Endothelial cell of umbilical vein (primary cell): ENCODE data around the gene GIPR. TPM values are rescaled to one million over a fixed set of nuclear protein-coding genes. Genes with fewer than 3 reads are reported as not detected.

Source experiments
- BruUV-seq: library from RNA; stranded (reverse); fragments of 400-500 nt; replicated peaks from 2 replicates; lab custom pipeline; 2021; lab: Mats Ljungman, UMichigan
- CTCF ChIA-PET: fragments of 300-600, 350-600 bp; sonication (Branson Sonifier 250); formaldehyde crosslinking; loops from one replicate; lab custom pipeline; 2021; ENCODE audit warnings: antibody characterized with exemption, inconsistent platforms; lab: Charles Lee
- POLR2A ChIA-PET: fragments of 300-600, 350-600 bp; sonication (Branson Sonifier 250); formaldehyde crosslinking; loops from one replicate; lab custom pipeline; 2021; ENCODE audit warnings: antibody characterized with exemption, inconsistent platforms; lab: Charles Lee
- DNase-seq: peaks from one replicate; pipeline ENCODE4 v3.0.0-alpha.2; 2011; ENCODE audit warnings: low read depth, low spot score
- FAIRE-seq: peaks from 2 replicates; lab custom pipeline; 2011; peaks lifted over from hg19 to GRCh38; lab: Jason Lieb, UNC
- H2AFZ ChIP-seq: 2 replicates; pipeline ENCODE4 v1.6.0; 2012; ENCODE audit warnings: low read depth, low read length, control low read depth, inconsistent platforms
- H3K27ac ChIP-seq: 2 replicates; pipeline ENCODE4 v1.5.1; 2011; ENCODE audit warnings: low read depth, mild to moderate bottlenecking, control low read depth, low read length, moderate library complexity; ENCODE audit not compliant: insufficient read depth
- H3K27me3 ChIP-seq, 2 experiments: 2 replicates each; pipeline versions ENCODE4 v1.6.0 to v1.6.1; 2011; ENCODE audit warnings: low read length in 2 of 2, mixed read lengths in 1 of 2; ENCODE audit not compliant: control insufficient read depth in 2 of 2, insufficient read depth in 2 of 2
- H3K36me3 ChIP-seq, 2 experiments: 2 replicates in 1 of 2; 3 replicates in 1 of 2; pipeline ENCODE4 v1.5.1; 2011; ENCODE audit warnings: low read length in 2 of 2, mild to moderate bottlenecking in 1 of 2, moderate library complexity in 1 of 2; ENCODE audit not compliant: control insufficient read depth in 2 of 2, insufficient read depth in 2 of 2; ENCODE audit errors: extremely low read depth in 1 of 2
- H3K4me1 ChIP-seq: 3 replicates; pipeline ENCODE4 v1.5.1; 2011; ENCODE audit warnings: mild to moderate bottlenecking, low read length; ENCODE audit not compliant: control insufficient read depth, insufficient read depth; ENCODE audit errors: extremely low read depth
- H3K4me2 ChIP-seq: 2 replicates; pipeline ENCODE4 v1.6.1; 2011; ENCODE audit warnings: low read length, control low read depth, mixed read lengths; ENCODE audit not compliant: insufficient read depth
- H3K4me3 ChIP-seq, 3 experiments: fragments of 200-600 bp in 1 of 3; sonication (generic), shearing (Covaris generic) in 1 of 3; replicated peaks in 1 of 3; 2 replicates each; pipeline ENCODE4 v1.5.1; 2011 to 2016; ENCODE audit warnings: control low read depth in 3 of 3, low read length in 3 of 3, mild to moderate bottlenecking in 2 of 3, inconsistent platforms in 1 of 3, low read depth in 1 of 3, moderate library complexity in 1 of 3; ENCODE audit not compliant: insufficient read depth in 1 of 3
- H3K79me2 ChIP-seq: 2 replicates; pipeline ENCODE4 v1.6.0; 2012; ENCODE audit warnings: low read length, inconsistent platforms; ENCODE audit not compliant: control insufficient read depth, insufficient read depth
- H3K9ac ChIP-seq: replicated peaks from 2 replicates; pipeline ENCODE3; 2011; ENCODE audit warnings: low read length, control low read depth; ENCODE audit not compliant: insufficient read depth; ENCODE audit errors: extremely low read depth
- H3K9me1 ChIP-seq: replicated peaks from 3 replicates; pipeline ENCODE4 v1.6.0; 2011; ENCODE audit warnings: mild to moderate bottlenecking, low read length; ENCODE audit not compliant: control insufficient read depth, insufficient read depth; ENCODE audit errors: extremely low read depth
- H3K9me3 ChIP-seq: replicated peaks from 2 replicates; pipeline ENCODE4 v1.5.1; 2012; ENCODE audit warnings: low read length, inconsistent platforms; ENCODE audit not compliant: control insufficient read depth, insufficient read depth
- H4K20me1 ChIP-seq: replicated peaks from 2 replicates; pipeline ENCODE3; 2011; ENCODE audit warnings: mild to moderate bottlenecking, low read length; ENCODE audit not compliant: control insufficient read depth, insufficient read depth; ENCODE audit errors: extremely low read depth
- POLR2A ChIP-seq: IDR thresholded peaks from 2 replicates; pipeline ENCODE4 v1.6.1; 2012; ENCODE audit warnings: low read depth, mild to moderate bottlenecking, control low read depth, low read length
- POLR2AphosphoS5 ChIP-seq: IDR thresholded peaks from 2 replicates; pipeline ENCODE4 v1.6.1; 2012; ENCODE audit warnings: low read depth, mild to moderate bottlenecking, control low read depth, low read length, moderate library complexity; ENCODE audit not compliant: insufficient read depth
- dilution Hi-C: fragments of 300-500 bp; cut with MboI; formaldehyde crosslinking; loops from one replicate; pipeline ENCODE4 v1.15.0; 2019; ENCODE audit warnings: low sequenced_read_pairs; ENCODE audit not compliant: extremely low pct_ligation_motif_present
- intact Hi-C: fragments of 100-400 bp; cut with micrococcal nuclease; formaldehyde crosslinking; loops from one replicate; pipeline ENCODE4 v1.10.0; 2022
- polyA plus RNA-seq, 4 experiments: library from polyadenylated mRNA; depleted of rRNA in 3 of 4; stranded (reverse) in 3 of 4; unstranded in 1 of 4; fragments of >200 nt; gene quantifications; 2 replicates each; pipeline versions ENCODE4 v1.2.1 to v1.2.3, GENCODE V29; 2011 to 2012; ENCODE audit warnings: missing spikeins in 1 of 4
- total RNA-seq: library from RNA; stranded (reverse); gene quantifications from 2 replicates; pipeline ENCODE4 v1.2.3, GENCODE V29; 2021
- TF ChIP-seq, protein P1 (sequence below), 2 donors: IDR thresholded peaks; 1 replicate in 1 of 2; 2 replicates in 1 of 2; pipeline ENCODE4 v1.5.1; 2011; ENCODE audit warnings: low read length in 2 of 2, mild to moderate bottlenecking in 2 of 2, moderate library complexity in 2 of 2, control low read depth in 1 of 2, inconsistent platforms in 1 of 2, low read depth in 1 of 2; ENCODE audit not compliant: insufficient read depth in 1 of 2; ENCODE audit errors: extremely low read depth in 1 of 2

Gene GIPR
- total and polyA plus RNA-seq, 2 donors (not counting 3 experiments of a cell fraction or from before 2014, with no cell fraction given) = not detected

DNA sequence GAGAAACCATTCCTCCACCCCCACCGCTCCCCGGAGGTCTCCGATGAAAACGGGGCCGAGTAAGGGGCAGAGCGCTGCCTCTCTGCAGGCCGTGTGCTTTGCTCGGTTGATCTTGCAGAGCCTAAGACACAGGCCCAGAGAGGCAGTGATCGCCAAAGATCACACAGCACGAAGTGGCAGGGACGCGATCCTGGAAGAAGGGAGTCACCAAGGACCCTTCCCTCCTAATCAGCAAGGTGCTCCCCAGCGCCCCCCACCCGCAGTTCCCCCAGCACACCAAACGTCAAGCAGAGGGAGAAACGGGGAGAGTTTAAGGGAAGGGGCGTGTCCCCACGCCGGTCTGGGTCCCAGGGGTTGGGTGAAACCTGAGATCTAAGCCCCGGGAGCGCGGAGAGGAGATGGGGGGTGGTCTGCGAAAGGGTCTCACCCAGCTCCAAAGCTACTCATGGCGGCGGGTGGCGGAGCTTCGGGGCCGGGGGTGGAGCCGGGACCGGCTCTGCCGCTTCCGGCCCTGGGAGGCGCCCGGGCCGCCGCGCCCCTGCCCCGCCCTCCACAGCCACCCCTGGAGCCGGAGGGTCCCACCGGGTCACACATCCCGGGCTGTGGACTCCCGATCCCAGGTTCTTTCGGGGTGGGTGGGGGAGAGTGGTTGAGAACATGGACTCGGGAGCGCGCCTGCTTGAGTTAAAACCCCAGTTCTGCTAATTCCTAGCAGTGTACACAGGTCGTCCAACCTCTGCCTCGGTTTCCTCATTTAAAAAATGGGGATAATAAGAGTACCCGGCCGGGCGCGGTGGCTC is 28.9 kb upstream of the GIPR start, which contains the start of gene EML2:
Gene EML2 (minus strand): TSS at position 468 of the 800 bp plus-strand sequence. CDS start 21 bp downstream, at position 447.
- TF ChIP-seq POLR2AphosphoS5 (peak; percentile 33), POLR2A (no peak)
- TF ChIP-seq, protein P1, sequence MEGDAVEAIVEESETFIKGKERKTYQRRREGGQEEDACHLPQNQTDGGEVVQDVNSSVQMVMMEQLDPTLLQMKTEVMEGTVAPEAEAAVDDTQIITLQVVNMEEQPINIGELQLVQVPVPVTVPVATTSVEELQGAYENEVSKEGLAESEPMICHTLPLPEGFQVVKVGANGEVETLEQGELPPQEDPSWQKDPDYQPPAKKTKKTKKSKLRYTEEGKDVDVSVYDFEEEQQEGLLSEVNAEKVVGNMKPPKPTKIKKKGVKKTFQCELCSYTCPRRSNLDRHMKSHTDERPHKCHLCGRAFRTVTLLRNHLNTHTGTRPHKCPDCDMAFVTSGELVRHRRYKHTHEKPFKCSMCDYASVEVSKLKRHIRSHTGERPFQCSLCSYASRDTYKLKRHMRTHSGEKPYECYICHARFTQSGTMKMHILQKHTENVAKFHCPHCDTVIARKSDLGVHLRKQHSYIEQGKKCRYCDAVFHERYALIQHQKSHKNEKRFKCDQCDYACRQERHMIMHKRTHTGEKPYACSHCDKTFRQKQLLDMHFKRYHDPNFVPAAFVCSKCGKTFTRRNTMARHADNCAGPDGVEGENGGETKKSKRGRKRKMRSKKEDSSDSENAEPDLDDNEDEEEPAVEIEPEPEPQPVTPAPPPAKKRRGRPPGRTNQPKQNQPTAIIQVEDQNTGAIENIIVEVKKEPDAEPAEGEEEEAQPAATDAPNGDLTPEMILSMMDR (IDR thresholded peaks at IDR 0.05; ENCODE audit: extremely low read depth in 1 of 2, insufficient read depth in 1 of 2, low read depth in 1 of 2, low read length in 2 of 2) = peak in 1 of 2 donors; percentile 15
- FAIRE-seq (peak; percentile 65), DNase-seq (peak; percentile 33)
- intact Hi-C loops (loop anchor here (1.0 kb wide), 1 partner anchor 24 kb away; no protein-coding TSS in a partner anchor), dilution Hi-C loops (no loop called here)
- peak within 1 kb of the TSS; percentile 45 to 62 (median 52) for H3K4me3 ChIP-seq
- H4K20me1 ChIP-seq = no peaks in the 10 kb centered on the region
- CTCF ChIA-PET = interaction anchor here (0.6 to 5.3 kb wide), 3 partner anchors 25 to 84 kb away, joined by 4 to 91 read pairs (median 4); no protein-coding TSS in a partner anchor
- peak within 1 kb of the TSS; percentile 10 for H3K9ac ChIP-seq
- BruUV-seq = no TSS peak
- H3K27ac ChIP-seq = peak within 1 kb of the TSS; percentile 10
- peaks cover 38% of the 10 kb centered on the region for H3K4me1 ChIP-seq
- no peaks in the 10 kb centered on the region for H3K36me3 ChIP-seq
- peak within 1 kb of the TSS; percentile 64 for H3K4me2 ChIP-seq
- H3K27me3 ChIP-seq = no peaks in the 10 kb centered on the region
- no peaks in the 10 kb centered on the region for H3K9me1 ChIP-seq
- peak within 1 kb of the TSS; percentile 78 for H2AFZ ChIP-seq
- no peaks in the 10 kb centered on the region for H3K9me3 ChIP-seq
- POLR2A ChIA-PET = no interaction called here
- no peaks in the 10 kb centered on the region for H3K79me2 ChIP-seq
